Stomach smooth muscle (tissue), 2 donors: ENCODE results near the gene TBC1D5.

Experiments used
- H3K27ac ChIP-seq: one replicate; pipeline ENCODE4 v1.7.0; 2013; ENCODE audit warnings: mild to moderate bottlenecking, low read length, inconsistent platforms
- H3K27me3 ChIP-seq, 2 donors: one replicate each; pipeline ENCODE4 v1.7.0; 2013; ENCODE audit warnings: low read length in 2 of 2; ENCODE audit not compliant: insufficient read depth in 2 of 2, control insufficient read depth in 1 of 2
- H3K36me3 ChIP-seq, 2 donors: one replicate each; pipeline ENCODE4 v1.7.0; 2013; ENCODE audit warnings: low read length in 2 of 2; ENCODE audit not compliant: control insufficient read depth in 2 of 2, insufficient read depth in 2 of 2
- H3K4me1 ChIP-seq: one replicate; pipeline ENCODE4 v1.7.0; 2013; ENCODE audit warnings: low read length; ENCODE audit not compliant: control insufficient read depth, insufficient read depth
- H3K4me3 ChIP-seq, 2 donors: one replicate each; pipeline ENCODE4 v1.7.0; 2013; ENCODE audit warnings: low read length in 2 of 2
- H3K9ac ChIP-seq, 2 donors: one replicate each; pipeline ENCODE4 v1.7.0; 2013; ENCODE audit warnings: low read length in 2 of 2, mild to moderate bottlenecking in 1 of 2
- H3K9me3 ChIP-seq, 2 donors: one replicate each; pipeline ENCODE4 v1.7.0; 2013; ENCODE audit warnings: low read length in 2 of 2; ENCODE audit not compliant: control insufficient read depth in 2 of 2
- donor health status: healthy.
- donor health status: Pancreatic carcinoma.

The TBC1D5 gene

DNA sequence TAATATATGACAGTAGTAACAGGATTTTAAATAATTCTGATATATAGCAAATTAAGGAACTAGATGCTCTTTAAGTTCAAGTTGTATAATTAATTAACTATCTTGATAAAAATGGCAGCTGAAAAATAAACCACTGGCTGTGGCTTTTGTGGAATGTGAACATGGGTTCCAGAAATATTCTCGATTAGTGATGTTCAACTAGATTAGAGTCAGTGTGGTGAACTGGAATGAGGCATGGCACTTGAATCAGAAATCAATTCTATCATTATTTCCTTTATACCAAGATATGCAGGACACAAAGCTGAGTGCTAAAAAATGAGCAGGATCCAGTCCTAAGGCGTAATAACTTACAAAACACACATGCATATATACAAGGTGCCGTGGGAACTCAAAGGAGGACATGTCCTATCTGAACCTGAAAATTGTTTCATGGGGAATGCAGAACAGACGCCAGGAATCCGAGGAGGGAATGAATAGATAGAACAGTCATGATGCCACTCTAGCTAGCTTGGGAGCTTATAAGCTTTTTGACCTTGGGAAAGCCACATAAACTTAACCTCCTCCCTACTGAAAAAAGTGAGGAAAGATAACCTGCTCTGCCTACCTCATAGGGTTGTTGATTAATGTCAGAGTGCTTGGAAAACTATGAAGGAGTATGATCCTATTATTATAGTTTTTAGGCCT lies 455.3 kb downstream of the TBC1D5 start:
- H3K9me3 ChIP-seq: no peaks in the 10 kb centered on the region
- H3K36me3 ChIP-seq: peaks cover 4% of the 10 kb centered on the region in 2 donors
- H3K4me1 ChIP-seq: no peaks in the 10 kb centered on the region
- no peak overlapping the region for H3K27ac ChIP-seq
- H3K27me3 ChIP-seq: no peaks in the 10 kb centered on the region
- no peak overlapping the region for H3K9ac ChIP-seq
- H3K4me3 ChIP-seq: no peak overlapping the region

DNA sequence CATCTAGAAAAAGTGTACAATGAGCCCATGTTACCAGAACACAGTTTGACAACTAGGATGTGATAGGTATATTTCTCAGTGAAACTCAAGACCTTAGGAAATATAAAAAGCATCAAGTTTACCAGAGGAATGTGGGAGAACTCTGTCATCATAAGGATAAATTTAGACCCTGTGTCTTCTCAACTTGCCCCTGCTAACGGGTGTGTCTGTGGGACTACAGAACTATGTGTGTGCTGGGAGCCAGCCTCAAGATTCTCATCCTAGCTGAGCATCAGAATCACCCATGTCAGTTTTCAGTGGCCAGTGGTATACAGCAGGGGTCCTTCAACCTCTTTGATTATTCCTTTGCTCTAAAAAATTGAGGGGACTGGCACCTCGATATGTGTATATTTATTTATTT lies 464.4 kb downstream of the TBC1D5 start:
- Histone ChIP-seq H3K9ac (no peak overlapping the region), H3K9me3 (no peaks in the 10 kb centered on the region), H3K27me3 (no peaks in the 10 kb centered on the region), H3K4me3 (no peak overlapping the region), H3K27ac (no peak overlapping the region), H3K36me3 (no peaks in the 10 kb centered on the region), H3K4me1 (no peaks in the 10 kb centered on the region)

DNA sequence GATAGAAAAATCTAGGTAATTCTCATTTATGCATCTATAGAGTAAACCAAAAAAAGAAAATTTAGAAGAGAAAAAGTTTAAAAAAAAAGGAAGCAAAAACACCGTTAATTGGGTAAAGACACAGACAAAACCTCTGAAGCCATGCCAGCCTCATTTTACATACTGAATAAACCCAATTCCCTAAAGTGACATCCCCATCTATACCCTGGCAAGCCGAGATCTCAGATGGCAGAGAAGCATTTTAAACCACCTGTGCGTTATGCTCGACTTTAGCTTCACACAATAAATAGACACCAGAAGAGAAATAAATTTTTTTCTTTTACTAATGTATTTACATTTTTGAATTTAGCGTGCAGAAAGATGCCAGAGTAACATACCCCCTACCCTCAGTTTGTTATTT lies 475.6 kb downstream of the TBC1D5 start:
- Histone ChIP-seq H3K4me3 (no peak overlapping the region), H3K4me1 (no peaks in the 10 kb centered on the region), H3K27me3 (no peaks in the 10 kb centered on the region), H3K27ac (no peak overlapping the region), H3K9ac (no peak overlapping the region), H3K36me3 (no peaks in the 10 kb centered on the region), H3K9me3 (no peaks in the 10 kb centered on the region)

DNA sequence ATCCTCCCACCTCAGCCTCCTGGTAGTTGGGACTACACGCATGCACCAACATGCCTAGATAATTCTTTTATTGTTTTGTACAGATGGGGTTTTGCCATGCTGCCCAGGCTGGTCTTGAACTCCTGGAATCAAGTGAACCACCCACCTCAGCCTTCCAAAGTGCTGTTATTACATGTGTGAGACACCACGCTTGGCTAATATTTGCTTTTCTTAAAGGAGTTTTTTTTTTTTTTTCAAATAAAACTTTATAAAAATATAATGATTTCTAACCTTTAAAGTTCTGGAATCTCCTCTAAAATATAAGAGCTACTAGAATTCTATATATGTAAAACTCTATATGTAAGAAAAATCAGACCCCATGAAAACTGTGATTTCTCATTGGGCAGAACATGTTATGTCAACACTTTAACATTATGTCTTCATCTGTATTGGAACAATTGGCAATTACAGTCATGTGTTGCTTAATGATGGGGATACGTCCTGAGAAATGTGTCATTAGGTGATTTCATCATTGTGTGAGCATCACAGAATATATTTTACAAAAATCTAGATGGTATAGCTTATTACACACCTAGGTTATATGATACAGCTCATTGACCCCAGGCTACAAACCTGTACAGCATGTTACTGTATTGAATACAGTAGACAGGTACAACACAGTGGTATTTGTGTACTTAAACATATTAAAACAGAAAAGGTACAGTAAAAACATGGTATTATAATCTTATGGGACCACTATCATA lies 480.6 kb downstream of the TBC1D5 start:
- H3K36me3 ChIP-seq: no peaks in the 10 kb centered on the region
- no peak overlapping the region for H3K4me3 ChIP-seq
- no peaks in the 10 kb centered on the region for H3K27me3 ChIP-seq
- H3K9me3 ChIP-seq: no peaks in the 10 kb centered on the region
- H3K9ac ChIP-seq: no peak overlapping the region
- no peaks in the 10 kb centered on the region for H3K4me1 ChIP-seq
- no peak overlapping the region for H3K27ac ChIP-seq

DNA sequence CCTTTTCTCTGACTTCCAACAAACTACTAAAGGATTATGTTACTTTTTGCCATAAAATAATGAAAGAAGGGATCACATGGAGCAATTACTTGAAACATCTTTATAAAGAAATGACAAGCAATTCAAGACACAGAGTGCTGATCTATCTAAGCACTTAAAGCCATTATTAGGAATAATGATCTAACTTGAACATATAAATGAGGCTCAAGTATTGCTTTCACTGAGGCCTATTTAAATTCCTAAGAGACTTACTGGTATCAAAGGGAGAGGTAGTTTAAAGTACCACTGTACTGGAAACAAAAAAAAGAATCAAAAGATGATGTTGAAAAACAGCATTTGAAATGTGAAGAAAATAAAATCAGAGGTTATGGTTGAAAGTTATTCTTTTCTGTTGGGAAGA lies 482.2 kb downstream of the TBC1D5 start:
- H3K9ac ChIP-seq: no peak overlapping the region
- no peak overlapping the region for H3K4me3 ChIP-seq
- H3K36me3 ChIP-seq: no peaks in the 10 kb centered on the region
- no peaks in the 10 kb centered on the region for H3K9me3 ChIP-seq
- H3K27me3 ChIP-seq: no peaks in the 10 kb centered on the region
- no peak overlapping the region for H3K27ac ChIP-seq
- H3K4me1 ChIP-seq: no peaks in the 10 kb centered on the region

DNA sequence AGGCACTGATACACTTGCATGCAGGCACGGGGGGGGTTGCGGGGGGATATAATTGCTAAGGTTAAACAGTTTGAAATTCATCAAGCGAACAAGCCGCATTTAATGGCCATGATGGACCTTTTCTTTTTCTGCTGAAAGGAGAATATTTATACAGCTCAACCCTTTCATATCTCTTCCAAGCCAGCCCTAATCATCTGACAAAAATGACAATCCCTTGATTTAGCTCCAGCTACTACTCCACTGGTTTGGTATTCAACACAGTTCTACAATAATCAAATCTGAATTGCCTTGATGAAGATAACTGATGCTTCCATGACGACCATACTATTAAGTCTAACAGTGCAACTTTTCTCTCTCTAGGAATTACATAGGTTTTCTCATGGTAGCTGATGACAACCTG lies 482.7 kb downstream of the TBC1D5 start:
- H3K36me3 ChIP-seq: no peaks in the 10 kb centered on the region
- no peaks in the 10 kb centered on the region for H3K27me3 ChIP-seq
- no peak overlapping the region for H3K4me3 ChIP-seq
- no peaks in the 10 kb centered on the region for H3K9me3 ChIP-seq
- H3K27ac ChIP-seq: no peak overlapping the region
- H3K9ac ChIP-seq: no peak overlapping the region
- no peaks in the 10 kb centered on the region for H3K4me1 ChIP-seq

DNA sequence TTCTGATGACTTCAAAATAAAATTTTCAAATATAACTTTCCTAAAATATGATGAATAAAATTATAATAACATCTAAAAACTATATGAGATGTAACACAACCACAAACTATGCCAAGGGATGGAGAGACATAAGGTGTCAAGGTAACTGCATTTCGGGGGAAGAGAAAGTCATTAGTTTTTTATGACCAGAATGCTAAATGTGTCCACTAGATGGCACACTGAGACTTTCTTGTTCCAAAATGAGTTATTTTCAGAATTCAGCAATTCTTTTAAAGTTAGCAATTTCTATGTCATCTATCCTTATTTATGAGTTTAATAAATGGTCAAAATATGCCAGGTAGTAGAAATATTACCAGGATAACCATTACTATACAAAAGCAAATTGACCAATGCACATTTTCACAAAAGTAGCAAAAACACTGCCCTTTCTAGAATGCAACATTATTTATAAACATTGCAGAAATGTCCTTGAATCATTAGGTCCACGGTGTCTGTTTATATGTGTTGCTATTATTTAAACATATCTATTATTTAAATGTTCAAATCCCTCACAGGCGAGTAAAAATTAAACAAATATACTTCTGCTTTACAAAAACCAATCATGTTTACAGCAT lies 483.5 kb downstream of the TBC1D5 start:
- no peak overlapping the region for H3K27ac ChIP-seq
- no peak overlapping the region for H3K9ac ChIP-seq
- H3K4me1 ChIP-seq: no peaks in the 10 kb centered on the region

DNA sequence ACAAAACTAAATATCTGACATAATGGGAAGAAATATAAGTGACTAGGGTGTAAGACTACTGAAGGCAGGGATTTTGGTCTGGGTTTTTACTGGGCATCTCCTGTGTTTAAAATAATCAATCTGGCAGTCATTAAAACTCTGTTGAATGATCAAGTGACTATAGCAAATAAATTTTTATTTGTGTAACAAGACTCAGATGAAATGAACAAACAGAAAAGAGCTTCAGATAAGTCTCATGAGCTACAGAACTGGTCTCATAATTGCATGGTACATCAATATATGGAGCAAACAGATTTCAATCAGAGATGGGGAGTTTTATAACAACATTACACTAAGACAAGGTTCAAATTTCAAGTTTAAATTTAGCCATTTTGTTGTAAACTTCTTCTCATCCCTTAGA lies 485.2 kb downstream of the TBC1D5 start:
- H3K27me3 ChIP-seq: no peaks in the 10 kb centered on the region
- H3K4me3 ChIP-seq: no peak overlapping the region
- H3K36me3 ChIP-seq: no peaks in the 10 kb centered on the region
- H3K9me3 ChIP-seq: no peaks in the 10 kb centered on the region
- H3K9ac ChIP-seq: no peak overlapping the region
- H3K4me1 ChIP-seq: no peaks in the 10 kb centered on the region
- no peak overlapping the region for H3K27ac ChIP-seq

More for the DNA sequence above, 483.5 kb downstream of the TBC1D5 start:
- Histone ChIP-seq H3K27me3 (no peaks in the 10 kb centered on the region), H3K9me3 (no peaks in the 10 kb centered on the region), H3K4me3 (no peak overlapping the region), H3K36me3 (no peaks in the 10 kb centered on the region)

DNA sequence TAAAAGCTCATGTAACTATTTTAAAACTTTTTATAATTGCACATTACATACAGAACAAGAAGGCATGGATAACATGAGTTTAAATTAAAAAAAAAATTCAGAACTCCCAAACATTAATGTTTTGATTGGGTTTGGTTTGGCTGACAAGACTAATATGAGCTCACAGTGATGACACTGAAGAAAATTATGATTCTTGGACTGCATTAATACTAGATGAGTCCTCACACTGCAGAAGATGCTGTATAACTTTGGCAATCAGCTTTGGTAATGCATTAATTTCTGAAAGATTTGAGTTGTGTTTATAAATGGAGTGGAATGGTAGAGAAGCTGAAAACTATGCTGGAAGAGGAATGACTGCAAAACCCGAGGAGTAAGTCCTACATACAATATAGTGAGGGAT lies 498.8 kb downstream of the TBC1D5 start:
- Histone ChIP-seq H3K9me3 (no peaks in the 10 kb centered on the region), H3K36me3 (no peaks in the 10 kb centered on the region), H3K4me3 (no peak overlapping the region), H3K4me1 (no peaks in the 10 kb centered on the region), H3K27ac (no peak overlapping the region), H3K27me3 (no peaks in the 10 kb centered on the region), H3K9ac (no peak overlapping the region)

DNA sequence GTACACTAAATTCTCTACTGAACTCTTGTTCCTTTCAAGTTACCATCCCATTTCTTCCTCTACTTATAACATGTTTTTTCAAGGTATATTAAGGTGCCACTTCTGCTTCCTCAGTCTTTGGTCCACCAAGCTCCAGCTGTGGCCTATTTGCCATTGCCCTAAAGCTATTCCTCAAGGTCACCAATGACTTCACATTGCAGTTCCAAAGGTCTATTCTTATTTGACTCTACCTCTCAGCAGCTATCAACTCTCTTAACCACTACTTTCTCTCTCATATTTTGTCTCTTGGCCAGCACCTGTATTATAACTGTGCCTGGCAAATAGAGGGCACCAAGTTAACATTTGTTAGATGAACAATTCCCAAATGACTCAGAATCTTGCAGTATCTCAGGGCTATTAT lies 503.0 kb downstream of the TBC1D5 start:
- Histone ChIP-seq H3K36me3 (peaks cover 0 to 6% of the 10 kb centered on the region in 2 donors), H3K4me1 (no peaks in the 10 kb centered on the region), H3K9me3 (no peaks in the 10 kb centered on the region), H3K27me3 (no peaks in the 10 kb centered on the region), H3K27ac (no peak overlapping the region), H3K9ac (no peak overlapping the region), H3K4me3 (no peak overlapping the region)

DNA sequence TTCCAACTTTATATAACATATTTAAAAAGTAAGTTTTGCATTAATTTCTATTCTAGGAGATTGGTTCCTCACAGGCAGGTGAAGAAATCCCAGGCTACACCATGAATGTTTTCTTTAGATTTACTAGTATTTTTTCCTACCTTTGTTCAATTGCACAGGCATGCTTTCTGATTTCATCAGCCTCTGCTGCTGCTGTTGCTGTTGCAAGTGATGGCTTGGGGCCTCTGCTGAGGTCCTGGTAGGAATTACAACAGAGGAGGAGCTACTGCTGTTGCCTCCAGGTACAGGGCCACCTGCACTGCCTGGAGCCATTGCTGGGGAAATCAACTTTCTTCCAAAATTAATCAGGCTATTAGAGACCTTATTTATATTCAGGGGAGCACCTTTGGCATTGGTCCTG lies 504.4 kb downstream of the TBC1D5 start:
- no peaks in the 10 kb centered on the region for H3K9me3 ChIP-seq
- H3K4me3 ChIP-seq: no peak overlapping the region

More for the DNA sequence above, 504.4 kb downstream of the TBC1D5 start:
- Histone ChIP-seq H3K4me1 (no peaks in the 10 kb centered on the region), H3K27me3 (no peaks in the 10 kb centered on the region), H3K36me3 (peaks cover 0 to 6% of the 10 kb centered on the region in 2 donors), H3K9ac (no peak overlapping the region), H3K27ac (no peak overlapping the region)
